ENCODE data around the gene ZSCAN25.

GRCh38 chr7:99601656-99602310, 15.0 kb upstream of the ZSCAN25 start:
- TF ChIP-seq FOXP2 (optimal IDR thresholded peaks at IDR 0.05; ENCODE audit: control extremely low read depth, extremely low read length, insufficient read depth), result no peak
- no peak for TF ChIP-seq POLR2AphosphoS5 (IDR thresholded peaks at IDR 0.05; ENCODE audit: borderline replicate concordance, low read depth, low read length)

Measured in SK-N-MC (cell line).